Bronchial epithelial cell (primary cell): Measurements from ENCODE around the gene CCR7. TPM values are rescaled to one million over a fixed set of nuclear protein-coding genes. Genes with fewer than 3 reads are reported as not detected.

ENCODE experiments used
- DNase-seq: peaks from one replicate; pipeline ENCODE4 v3.0.0-alpha.2; 2010; ENCODE audit warnings: low read depth
- FAIRE-seq: peaks from 2 replicates; lab custom pipeline; 2011; peaks lifted over from hg19 to GRCh38; lab: Jason Lieb, UNC
- H3K27me3 ChIP-seq: 2 replicates; pipeline ENCODE4 v1.5.1; 2011; ENCODE audit warnings: low read length; ENCODE audit not compliant: control insufficient read depth, insufficient read depth
- H3K36me3 ChIP-seq: 2 replicates; pipeline ENCODE4 v1.5.1; 2011; ENCODE audit warnings: low read length; ENCODE audit not compliant: control insufficient read depth, insufficient read depth
- H3K4me3 ChIP-seq: 2 replicates; pipeline ENCODE4 v1.5.1; 2011; ENCODE audit warnings: mild to moderate bottlenecking, low read depth, low read length, control low read depth
- total RNA-seq: library from RNA; depleted of rRNA; stranded (reverse); fragments of >200 nt; gene quantifications from 2 replicates; pipeline ENCODE4 v1.2.1, GENCODE V29; 2014
- TF ChIP-seq, protein P1 (sequence below): IDR thresholded peaks from 2 replicates; pipeline ENCODE4 v1.5.1; 2011; ENCODE audit warnings: mild to moderate bottlenecking, moderate library complexity, low read length, control low read depth, inconsistent platforms; ENCODE audit not compliant: insufficient read depth, severe bottlenecking

CCR7 gene
- total RNA-seq, 1 donor from 2014 or later, result not detected

DNA sequence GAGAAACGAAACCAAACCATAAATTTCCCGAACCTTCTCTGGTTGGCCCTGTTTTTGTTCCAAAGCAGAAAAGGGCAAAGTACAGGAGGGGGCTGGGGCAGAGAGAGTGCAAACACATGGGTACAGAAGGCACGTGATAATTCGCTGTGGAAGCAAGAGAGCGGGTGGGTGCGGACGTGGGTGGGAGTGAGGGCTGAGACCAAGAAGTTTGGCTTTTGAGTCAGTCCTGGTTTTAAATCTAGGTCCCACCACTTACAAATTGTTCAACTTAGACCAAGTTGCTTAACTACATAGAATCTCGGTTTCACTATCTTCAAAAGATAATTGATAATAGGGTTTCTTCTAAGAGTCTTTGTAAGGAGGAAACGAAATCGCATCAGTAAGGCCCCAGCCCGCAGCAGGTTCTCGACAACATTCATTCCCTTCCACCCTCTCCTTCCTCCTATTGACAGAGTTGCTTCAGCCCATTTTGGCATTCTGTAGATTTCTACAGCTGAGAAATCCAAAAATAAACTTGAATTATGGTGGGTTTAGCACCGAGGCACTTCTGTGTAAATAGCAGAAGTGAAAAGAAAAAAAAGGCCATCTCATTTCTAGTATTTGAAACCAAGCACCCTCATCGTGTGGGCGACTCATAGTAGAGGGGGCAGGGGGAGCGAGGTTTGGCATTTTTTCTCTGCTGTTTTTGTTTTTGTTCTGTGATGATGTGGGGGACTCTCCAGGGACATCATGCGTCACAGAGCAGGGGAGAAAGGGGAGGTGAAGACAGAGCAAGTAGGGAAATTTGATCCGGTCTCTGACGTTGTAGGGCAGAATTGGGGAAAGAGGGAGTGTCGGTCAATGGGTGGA, 33.6 kb upstream of the CCR7 start:
- Histone ChIP-seq H3K4me3 (no peak overlapping the region), H3K36me3 (no peaks in the 10 kb centered on the region), H3K27me3 (no peaks in the 10 kb centered on the region)
- FAIRE-seq (no peak), DNase-seq (no peak)
- TF ChIP-seq, protein P1, sequence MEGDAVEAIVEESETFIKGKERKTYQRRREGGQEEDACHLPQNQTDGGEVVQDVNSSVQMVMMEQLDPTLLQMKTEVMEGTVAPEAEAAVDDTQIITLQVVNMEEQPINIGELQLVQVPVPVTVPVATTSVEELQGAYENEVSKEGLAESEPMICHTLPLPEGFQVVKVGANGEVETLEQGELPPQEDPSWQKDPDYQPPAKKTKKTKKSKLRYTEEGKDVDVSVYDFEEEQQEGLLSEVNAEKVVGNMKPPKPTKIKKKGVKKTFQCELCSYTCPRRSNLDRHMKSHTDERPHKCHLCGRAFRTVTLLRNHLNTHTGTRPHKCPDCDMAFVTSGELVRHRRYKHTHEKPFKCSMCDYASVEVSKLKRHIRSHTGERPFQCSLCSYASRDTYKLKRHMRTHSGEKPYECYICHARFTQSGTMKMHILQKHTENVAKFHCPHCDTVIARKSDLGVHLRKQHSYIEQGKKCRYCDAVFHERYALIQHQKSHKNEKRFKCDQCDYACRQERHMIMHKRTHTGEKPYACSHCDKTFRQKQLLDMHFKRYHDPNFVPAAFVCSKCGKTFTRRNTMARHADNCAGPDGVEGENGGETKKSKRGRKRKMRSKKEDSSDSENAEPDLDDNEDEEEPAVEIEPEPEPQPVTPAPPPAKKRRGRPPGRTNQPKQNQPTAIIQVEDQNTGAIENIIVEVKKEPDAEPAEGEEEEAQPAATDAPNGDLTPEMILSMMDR, result no peak

DNA sequence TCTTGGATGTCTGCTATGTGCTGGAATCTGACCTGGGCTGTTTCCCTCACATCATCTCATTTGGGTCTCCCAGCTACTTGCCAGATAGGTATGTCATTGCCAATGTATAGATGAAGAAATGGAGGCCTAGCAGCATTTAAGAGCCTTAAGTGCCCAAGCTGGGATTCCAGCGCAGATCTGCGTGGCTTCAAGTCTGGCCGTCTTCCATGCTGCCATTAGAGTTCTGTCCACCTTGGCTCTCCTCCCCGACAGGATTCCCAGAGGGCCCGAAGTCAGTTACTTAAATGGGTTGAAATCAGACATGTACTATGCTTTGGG, 33.0 kb upstream of the CCR7 start:
- no peak for DNase-seq
- FAIRE-seq, result no peak
- Histone ChIP-seq H3K4me3 (no peak overlapping the region), H3K27me3 (no peaks in the 10 kb centered on the region), H3K36me3 (no peaks in the 10 kb centered on the region)
- TF ChIP-seq, protein P1, result no peak

DNA sequence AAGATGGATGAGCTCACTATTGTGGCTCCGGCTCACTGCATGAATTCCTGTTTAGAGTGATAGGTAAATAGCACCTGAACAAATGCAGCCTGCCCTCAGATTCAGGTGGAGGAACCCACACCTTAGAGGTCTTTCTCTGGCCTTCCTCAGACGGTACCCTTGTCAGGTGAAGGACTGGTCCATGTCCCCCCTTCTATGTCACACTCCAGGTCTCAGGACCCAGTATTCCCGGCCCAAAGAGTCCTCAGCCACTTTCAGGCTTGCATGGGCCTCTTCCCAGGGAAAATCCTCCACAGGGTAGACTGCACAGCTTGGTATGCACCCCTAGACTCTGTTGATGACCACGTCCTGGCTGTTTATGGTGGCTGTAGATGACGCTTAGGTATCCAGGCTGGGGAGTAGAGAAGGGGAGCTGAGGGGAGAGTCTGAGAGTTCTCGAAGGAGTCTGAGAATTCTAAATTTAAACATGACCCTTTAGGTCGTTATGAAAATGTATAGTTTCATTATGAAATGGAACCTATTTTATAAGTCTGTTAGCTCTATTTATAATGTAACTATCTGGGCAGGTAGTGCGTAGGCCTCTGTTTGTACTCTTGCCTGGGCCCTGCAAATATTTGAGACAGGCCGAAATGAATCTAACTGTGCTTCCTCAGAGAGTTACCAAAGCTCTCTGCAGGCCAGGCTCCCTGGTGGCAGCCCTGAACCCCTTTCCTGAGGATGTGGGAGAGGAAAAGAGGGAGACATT, 32.5 kb upstream of the CCR7 start:
- FAIRE-seq (no peak), DNase-seq (no peak)

DNA sequence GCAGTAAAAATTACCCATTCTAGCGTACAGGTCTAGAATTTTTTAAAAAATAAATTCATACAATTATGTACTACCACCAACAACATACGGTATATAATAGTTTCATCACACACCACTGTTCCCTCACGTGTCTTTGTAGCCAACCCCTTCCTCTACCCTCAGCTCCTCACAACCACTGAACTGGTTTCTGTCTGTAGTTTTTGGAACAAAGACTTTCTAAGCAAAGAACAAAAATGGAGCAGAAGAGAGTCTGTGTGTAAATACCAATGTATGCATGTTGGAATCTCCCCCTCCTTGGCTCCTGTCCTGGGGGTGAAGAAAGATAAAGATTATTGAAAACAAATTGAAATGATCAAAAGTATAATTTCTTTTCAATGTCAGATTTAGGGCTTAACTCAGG, 31.9 kb upstream of the CCR7 start:
- no peak overlapping the region for H3K4me3 ChIP-seq
- H3K27me3 ChIP-seq, result no peaks in the 10 kb centered on the region
- FAIRE-seq (no peak), DNase-seq (no peak)
- no peaks in the 10 kb centered on the region for H3K36me3 ChIP-seq
- TF ChIP-seq, protein P1, result no peak

More for the DNA sequence above, 32.5 kb upstream of the CCR7 start:
- no peak overlapping the region for H3K4me3 ChIP-seq
- TF ChIP-seq, protein P1, result no peak
- no peaks in the 10 kb centered on the region for H3K27me3 ChIP-seq
- no peaks in the 10 kb centered on the region for H3K36me3 ChIP-seq

DNA sequence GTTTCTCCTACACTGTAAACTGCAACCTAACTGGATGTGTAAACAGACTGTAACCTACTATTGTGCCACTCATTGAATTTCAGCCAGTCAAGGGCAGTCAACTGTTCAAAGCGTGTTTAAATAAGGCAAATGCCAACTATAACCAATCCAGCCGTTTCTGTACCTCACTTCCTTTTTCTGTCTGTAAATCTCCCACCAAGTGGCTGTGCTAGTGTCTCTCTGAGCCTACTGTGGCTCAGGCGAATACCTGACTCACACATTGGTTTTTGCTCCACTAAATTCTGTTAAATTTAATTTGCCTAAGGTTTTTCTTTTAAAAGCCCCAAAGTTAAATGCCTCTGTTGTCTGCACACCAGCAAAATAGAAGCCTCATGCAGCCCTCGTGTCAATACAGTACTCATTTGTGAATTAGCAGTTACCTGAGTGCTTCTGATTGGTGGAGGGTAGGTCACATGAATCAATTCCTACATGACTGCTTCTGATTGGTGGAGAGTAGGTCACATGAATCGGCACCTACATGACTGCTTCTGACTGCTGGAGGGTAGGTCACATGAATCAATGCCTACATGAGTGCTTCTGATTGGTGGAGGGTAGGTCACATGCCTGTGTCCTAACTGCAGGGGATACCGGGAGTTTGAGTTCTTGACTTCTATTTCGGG, 31.1 kb upstream of the CCR7 start:
- DNase-seq (peak; percentile 4), FAIRE-seq (peak; percentile 89)
- H3K4me3 ChIP-seq, result no peak overlapping the region
- TF ChIP-seq, protein P1, result no peak
- no peaks in the 10 kb centered on the region for H3K36me3 ChIP-seq
- no peaks in the 10 kb centered on the region for H3K27me3 ChIP-seq
